Measurements from ENCODE around the gene MGAT5B. TPM values are rescaled to one million over a fixed set of nuclear protein-coding genes. Genes with fewer than 3 reads are reported as not detected.

Gene MGAT5B, protein sequence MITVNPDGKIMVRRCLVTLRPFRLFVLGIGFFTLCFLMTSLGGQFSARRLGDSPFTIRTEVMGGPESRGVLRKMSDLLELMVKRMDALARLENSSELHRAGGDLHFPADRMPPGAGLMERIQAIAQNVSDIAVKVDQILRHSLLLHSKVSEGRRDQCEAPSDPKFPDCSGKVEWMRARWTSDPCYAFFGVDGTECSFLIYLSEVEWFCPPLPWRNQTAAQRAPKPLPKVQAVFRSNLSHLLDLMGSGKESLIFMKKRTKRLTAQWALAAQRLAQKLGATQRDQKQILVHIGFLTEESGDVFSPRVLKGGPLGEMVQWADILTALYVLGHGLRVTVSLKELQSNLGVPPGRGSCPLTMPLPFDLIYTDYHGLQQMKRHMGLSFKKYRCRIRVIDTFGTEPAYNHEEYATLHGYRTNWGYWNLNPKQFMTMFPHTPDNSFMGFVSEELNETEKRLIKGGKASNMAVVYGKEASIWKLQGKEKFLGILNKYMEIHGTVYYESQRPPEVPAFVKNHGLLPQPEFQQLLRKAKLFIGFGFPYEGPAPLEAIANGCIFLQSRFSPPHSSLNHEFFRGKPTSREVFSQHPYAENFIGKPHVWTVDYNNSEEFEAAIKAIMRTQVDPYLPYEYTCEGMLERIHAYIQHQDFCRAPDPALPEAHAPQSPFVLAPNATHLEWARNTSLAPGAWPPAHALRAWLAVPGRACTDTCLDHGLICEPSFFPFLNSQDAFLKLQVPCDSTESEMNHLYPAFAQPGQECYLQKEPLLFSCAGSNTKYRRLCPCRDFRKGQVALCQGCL
- 0.08 TPM in 1 of 2 replicates, not detected in the other for total RNA-seq (ENCODE audit: low replicate concordance)

DNA sequence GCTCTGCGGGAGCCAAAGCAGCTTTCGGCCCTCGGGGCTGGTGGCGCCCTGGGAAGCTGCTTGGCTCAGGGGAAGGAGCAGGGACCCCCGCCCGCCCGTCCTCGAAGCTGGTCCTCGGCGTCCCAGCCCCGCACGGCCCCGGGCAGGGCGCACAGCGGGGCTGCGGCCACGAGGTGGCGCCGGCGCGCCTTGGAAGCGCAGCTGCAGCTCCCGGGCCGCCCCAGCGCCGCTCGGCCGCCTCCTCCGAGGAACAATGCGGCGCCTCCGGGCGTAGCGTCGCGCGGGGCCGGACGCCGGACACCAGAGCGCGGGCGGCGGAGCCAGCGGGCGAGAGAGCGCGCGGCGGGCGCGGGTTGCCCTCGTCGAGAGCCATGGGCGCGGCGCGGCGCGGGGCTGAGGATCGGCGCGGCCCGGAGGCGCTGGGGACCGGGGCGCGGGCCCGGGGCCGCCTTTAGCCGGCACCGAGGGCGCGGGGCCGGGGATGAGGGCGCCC, at the start of gene MGAT5B:
Gene MGAT5B (plus strand): TSS at position 229 of the 493 bp plus-strand sequence. CDS start 626 bp downstream, outside the sequence.

Other genes starting within 250 kb of the MGAT5B start
- gene ST6GALNAC1, start 224.6 kb upstream of the MGAT5B start, total RNA-seq (ENCODE audit: low replicate concordance), result 0.23 TPM in 1 of 2 replicates, not detected in the other
- gene MXRA7, start 157.4 kb upstream of the MGAT5B start, total RNA-seq (ENCODE audit: low replicate concordance), result 136 and 151 TPM in 2 replicates
- 13.5 and 27.8 TPM in 2 replicates for gene JMJD6, start 141.8 kb upstream of the MGAT5B start, total RNA-seq (ENCODE audit: low replicate concordance)
- 8.3 and 16.2 TPM in 2 replicates for gene METTL23, start 141.6 kb upstream of the MGAT5B start, total RNA-seq (ENCODE audit: low replicate concordance)
- 174 and 209 TPM in 2 replicates for gene SRSF2, start 131.1 kb upstream of the MGAT5B start, total RNA-seq (ENCODE audit: low replicate concordance)
- gene MFSD11, start 130.3 kb upstream of the MGAT5B start, total RNA-seq (ENCODE audit: low replicate concordance), result 18.6 and 20.4 TPM in 2 replicates

All from smooth muscle cell of the coronary artery (primary cell).